AG20443 (cell line): ENCODE measurements around the gene CCM2.
"Not testable (repeated sequence)": the region's sequence is repeated elsewhere in the genome, so short reads cannot be mapped to it uniquely, and the experiment has no call there.

Experiments
- DNase-seq: peaks from one replicate; pipeline ENCODE4 v3.0.0; 2012; ENCODE audit warnings: low spot score, mixed read lengths

The CCM2 gene

DNA sequence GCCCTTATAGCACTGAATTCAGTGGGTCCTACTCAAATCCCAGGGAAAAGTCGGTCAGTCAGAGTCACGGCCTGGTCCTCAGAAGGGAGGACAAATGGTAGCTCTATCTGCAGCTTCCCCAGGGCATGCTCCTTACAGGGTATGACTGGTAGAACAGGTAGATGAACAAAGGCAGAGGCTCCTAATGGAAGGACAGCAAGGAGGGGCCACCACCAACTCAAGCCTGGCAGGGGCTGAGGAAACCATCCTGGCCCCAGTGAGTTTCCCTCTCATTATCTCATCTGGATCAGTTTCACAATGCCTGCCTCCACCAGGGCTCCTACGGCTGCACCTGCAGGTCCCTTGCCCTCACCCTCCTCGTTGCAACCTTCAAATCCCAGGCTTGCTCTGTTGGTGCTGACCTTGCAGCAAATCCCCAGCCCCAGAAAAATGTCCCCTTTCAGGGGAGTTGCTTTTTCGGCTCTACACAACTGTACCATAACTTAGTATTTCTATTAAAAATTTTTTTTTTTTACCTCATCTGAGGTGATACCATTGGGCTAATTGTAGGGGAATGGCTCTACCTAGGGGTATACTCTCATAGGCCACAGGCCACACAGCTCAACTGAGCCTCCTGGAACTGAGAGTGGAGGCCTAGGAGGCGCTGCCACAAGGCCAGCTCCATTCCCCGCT is 18.8 kb upstream of the CCM2 start:
- no peak for DNase-seq

DNA sequence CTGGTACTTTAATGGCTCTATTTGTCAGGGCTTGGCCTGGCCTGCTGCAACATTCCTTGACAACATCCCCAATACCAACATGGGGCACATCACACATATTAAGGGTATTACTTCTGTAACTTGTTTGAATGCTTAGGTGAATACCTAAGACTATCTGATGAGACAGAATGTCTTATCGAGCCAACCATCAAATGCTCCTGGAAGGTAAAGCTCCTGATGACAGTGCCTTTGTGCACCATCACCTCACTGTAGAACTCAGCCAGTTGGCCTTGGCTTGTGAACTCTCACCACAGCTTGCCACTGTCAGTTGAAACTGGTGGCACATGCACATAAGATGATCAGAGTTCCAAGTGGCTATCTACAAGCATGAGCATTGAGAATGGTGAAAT is 17.5 kb upstream of the CCM2 start:
- no peak for DNase-seq

DNA sequence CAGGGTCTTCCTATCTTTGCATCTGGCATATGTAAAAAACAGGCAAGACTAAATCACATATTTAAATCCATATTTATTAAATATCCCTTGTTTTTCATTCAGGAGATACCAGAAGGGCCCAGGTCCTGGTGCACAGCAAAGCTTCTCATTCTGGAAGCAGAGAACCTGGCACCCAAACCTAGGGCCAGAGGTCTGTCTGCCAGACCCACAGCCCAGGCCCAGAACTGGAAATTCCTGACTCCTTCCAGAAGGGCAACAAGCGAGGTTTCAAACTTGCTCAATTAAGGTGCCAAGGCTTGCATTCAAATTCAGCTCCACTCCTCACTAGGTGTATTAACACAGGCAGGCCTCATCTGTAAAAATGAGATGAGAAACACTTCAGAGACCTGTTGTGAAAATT is 17.0 kb upstream of the CCM2 start:
- DNase-seq = no peak

DNA sequence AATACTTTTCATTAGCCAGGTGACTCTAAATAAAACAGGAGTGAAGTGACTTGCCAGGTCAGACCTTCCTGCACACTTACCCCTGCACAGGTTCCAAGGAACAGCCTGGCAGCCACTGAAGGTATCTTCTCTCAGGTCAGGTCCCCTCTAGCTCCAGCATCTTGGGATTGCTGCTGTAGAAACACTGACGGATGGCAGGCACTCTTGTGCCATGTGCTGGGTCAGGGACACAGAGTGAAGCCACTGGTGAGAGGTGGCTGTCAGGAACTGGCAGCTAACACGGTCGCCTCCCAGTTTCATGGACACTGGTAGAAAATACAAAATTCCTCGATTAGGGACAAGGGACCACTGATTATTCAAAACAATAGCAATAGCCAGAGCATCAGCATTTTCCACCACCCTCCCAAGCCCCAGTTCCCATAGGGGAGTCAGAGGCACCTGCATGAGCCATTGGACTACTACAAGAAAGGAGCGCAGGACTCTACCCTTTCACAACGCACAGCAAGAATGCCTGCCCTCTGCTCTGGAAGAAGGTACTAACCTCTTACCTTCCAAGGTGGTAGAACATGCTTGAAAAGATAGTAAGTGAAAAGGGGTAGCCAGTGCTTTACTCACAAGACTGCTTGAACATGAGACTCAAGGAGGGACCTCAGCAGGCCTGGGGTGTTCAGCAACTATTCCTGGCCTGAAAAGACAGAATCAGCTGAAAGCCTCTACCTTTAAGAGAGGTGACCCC is 16.1 kb upstream of the CCM2 start:
- DNase-seq = no peak

DNA sequence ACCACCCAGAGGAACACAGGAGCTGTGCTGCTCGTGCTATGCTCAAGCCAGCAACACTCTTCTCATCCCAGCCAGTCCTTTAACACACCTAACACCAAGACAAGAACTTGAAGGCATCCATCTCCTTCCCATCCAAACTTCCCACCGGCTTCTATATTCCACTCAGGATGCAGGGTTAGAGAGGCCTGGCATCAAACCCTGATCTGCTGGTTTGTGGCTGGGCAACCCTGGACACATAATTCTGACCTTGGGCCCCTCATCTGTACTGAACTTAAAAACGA is 15.6 kb upstream of the CCM2 start:
- no peak for DNase-seq

DNA sequence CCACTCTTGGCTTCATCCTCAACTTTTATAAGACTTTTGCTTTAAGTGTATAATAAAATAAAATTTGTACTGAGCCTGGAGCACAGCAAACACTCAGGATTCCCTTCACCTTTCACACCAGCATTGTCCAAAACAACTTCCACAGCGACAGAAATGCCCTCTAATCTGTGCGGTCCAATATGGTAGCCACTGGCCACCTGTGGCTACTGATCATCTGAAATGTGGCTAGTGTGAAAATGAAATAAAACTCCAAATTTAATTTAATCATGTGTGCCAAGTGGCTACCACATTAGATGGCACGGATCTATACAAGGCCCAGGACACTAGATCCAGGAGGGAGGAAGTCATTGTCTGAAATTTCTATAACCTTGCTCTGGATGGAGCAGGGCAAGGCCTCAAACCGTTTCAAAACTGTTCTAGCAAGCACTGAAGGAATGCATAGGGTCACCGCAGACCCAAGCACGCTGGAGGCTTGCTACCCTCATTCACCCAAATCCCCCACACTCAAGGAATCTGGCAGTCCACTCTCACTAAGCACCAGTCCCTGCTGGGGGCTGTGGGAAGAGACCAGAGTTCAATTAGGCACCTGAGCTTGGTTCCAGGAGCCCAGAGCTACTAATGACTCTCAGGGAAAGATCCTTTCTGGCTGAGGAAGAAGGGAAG is 14.8 kb upstream of the CCM2 start:
- no peak for DNase-seq

DNA sequence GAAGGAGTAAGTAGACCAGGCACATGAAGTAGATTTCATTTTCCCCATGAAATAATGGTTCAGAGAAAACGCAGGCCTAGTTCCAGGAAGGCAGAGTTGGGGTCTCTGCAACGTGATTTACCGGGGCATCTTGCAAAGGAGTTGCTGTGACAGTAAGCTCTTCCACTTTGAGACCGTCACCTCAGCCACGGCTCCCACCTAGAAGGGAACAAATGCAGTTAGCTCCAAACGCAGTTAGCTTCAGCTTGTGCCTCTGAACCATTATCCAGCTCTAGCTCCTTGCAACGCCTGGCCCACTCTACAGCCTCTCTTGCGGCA is 14.1 kb upstream of the CCM2 start:
- no peak for DNase-seq

DNA sequence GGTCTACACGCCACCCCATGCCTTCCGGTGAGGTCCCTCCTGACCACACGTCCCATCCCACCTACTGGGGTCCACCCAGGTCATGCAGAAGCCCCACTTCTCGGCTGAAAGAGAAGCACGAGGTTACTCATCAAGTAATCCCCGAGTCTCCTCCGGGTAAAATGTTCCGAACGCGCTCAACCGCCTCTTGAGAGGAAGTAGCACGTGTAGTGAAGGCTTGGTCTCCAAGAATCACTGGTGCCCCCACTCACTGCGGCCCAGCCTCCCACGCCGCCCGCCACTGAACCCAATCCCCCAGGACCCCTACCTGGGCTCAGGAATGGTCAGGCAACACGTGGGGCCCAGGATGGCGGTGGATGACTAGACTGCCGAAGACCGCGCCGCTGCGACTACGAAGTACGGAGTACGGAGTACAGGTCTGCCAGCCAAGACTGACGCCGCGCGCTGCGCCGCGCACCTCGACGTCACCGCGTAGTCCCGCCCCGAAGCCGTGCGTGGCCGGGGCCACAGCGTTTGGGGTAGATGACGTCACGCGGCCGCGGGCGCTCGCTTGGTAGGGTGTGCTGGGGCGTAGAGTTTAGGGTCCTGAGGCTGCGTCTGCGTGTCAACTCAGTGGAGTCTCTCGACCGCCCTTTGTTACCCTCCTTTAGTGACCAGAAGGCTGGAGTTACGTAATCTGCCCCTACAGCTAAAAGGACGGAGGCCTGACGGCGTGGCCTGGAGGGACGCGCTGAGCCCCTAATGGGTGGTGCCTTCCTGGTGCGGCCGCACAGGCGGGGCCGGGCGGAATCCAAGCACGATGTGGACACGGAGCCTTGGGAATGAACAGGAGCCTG is 13.6 kb upstream of the CCM2 start:
- DNase-seq = peak; percentile 94

DNA sequence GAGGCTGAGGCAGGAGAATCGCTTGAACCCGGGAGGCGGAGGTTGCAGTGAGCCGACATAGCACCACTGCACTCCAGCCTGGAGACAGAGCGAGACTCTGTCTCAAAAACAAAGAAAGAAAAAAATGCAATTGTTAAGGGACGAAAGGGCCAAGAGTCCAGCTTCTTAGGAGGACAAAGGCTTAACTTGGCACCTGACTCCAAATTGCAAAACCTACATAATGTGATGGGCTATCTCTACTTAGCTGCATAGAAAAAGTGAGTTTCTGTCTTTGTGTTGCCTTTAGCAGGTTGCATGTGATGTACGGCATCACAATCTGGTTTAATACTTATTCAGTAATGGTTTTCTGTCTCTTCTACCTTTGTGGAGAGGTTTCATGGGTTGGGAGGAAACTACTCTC is 12.5 kb upstream of the CCM2 start:
- no peak for DNase-seq

DNA sequence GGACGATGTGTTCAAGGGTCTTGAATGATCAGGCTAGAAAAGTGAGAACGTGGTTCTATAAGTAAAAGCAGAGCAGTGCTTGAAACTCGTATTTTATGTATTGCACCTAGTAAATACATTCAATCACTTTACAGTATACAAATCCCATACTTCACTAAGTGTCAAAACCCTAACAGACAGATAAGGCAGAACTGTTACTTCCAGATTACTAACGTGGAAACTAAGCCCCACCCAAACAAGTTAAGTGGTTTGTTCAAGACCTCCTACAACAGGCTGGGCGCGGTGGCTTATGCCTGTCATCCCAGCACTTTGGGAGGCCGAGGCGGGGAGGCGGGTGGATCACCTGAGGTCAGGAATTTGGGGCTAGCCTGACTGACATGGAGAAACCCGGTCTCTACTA is 12.0 kb upstream of the CCM2 start:
- DNase-seq = no peak

DNA sequence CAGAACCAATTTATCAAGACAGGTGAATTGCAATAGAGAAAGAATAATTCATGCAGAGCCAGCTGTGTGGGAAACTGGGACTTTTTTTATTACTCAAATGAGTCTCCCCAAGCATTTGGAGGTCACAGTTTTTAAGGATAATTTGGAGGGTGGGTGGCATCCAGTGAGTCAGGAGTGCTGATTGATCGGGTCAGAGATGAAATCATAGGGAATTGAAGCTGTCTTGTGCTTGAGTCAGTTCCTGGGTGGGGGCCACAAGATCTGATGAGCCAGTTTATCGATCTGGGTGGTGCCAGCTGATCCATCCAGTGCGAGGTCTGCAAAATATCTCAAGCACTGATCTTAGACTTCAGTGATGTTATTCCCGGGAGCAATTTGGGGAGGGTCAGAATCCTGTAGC is 11.3 kb upstream of the CCM2 start:
- DNase-seq = no peak

DNA sequence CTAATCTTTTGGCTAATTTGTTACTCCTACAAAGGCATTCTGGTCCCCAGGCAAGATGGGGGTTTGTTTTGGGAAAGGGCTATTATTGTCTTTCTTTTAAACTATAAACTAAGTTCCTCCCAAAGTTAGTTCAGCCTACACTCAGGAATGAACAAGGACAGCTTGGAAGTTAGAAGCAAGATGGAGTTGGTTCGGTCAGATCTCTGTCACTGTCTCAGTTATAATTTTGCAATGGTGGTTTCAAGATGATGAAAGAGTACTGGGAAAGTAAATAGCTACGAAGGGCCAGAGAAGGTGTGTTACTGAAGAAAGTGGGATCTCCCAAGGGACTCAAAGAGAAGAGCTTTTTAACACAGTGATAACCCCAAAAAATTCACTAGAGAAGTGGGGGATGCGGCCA is 10.9 kb upstream of the CCM2 start:
- DNase-seq = no peak

DNA sequence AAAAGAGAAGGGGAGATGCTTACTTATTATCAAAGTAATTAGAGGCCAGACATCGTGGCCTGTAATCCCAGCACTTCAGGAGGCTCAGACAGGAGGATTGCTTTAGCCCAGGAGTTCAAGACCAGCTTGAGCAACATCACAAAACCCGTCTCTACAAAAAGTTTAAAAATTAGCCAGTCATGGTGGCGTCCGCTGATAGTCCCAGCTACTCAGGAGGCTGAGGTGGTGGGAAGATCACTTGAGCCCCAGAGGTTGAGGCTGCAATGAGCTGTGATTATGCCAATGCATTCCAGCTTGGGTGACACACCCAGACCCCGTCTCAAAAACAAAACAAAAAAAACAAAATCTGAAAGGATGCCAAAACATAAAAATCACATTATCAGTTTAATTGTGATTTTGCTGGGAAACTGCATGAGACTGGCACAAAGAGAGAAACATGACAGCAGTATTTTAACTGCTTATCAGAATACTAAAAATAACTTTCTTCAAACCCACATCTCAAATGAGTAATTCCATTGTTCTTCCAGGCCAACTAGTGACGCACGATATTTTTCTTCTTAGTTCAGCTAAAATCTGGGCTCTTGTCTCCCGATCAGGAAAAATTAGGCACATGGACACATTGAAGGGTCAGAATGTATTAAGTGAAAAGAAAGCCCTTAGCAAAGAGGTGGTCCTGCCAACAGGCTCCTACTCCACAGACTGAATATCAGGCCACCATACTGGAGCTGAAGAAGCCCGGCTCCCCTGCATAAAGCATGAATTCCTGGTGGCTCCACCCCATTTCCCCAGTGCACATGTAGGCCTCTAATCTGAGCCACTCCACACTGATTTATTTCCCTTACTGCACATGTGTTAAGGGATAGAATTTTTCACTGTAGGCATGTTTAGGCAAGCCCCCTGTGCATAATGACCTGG is 9.6 kb upstream of the CCM2 start:
- peak; percentile 32 for DNase-seq

DNA sequence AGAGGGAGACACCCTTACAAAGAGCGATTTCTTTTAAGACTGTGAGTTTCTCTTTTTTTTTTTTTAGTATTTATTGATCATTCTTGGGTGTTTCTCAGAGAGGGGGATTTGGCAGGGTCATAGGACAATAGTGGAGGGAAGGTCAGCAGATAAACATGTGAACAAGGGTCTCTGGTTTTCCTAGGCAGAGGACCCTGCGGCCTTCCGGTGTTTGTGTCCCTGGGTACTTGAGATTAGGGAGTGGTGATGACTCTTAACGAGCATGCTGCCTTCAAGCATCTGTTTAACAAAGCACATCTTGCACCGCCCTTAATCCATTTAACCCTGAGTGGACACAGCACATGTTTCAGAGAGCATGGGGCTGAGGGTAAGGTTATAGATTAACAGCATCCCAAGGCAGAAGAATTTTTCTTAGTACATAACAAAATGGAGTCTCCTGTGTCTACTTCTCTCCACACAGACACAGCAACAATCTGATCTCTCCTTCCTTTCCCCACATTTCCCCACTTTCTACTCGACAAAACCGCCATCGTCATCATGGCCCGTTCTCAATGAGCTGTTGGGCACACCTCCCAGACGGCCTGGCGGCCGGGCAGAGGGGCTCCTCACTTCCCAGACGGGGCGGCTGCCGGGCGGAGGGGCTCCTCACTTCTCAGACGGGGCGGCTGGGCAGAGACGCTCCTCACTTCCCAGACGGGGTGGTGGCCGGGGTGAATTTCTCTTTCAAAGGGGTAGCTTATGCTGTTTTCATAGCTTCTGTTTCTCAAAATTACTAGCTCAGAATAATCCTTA is 7.8 kb upstream of the CCM2 start:
- DNase-seq = not testable (repeated sequence)

DNA sequence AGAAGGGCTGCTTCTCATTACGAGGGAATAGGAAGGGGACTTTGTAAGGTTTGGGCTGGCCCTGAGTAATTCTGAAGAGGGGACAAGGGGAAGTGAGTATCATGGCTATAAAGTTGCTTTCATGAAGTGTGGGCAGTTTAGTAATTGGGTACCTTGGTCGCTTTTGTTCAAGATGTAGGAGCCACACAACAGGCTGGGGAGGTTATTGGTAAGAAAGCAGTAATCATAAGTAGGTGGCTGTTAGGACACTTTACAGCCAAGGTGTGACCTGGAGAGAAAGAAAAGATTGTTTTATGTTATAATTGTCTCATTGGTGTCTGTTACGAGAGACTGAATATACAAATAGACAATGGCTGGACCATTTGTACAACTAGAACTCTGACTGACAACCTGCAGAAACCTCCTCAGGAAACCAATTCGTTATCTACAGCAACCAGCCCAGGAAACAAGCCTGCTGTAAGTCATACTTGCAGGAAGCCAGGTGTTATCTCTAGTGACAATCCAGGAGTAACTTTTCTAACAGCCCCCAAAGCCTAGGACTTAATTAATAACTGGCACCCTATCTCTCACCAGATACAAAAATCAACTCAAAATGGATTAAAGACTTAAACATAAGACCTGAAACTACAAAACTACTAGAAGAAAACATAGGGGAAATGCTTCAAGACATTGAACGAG is 5.0 kb upstream of the CCM2 start:
- DNase-seq = no peak

DNA sequence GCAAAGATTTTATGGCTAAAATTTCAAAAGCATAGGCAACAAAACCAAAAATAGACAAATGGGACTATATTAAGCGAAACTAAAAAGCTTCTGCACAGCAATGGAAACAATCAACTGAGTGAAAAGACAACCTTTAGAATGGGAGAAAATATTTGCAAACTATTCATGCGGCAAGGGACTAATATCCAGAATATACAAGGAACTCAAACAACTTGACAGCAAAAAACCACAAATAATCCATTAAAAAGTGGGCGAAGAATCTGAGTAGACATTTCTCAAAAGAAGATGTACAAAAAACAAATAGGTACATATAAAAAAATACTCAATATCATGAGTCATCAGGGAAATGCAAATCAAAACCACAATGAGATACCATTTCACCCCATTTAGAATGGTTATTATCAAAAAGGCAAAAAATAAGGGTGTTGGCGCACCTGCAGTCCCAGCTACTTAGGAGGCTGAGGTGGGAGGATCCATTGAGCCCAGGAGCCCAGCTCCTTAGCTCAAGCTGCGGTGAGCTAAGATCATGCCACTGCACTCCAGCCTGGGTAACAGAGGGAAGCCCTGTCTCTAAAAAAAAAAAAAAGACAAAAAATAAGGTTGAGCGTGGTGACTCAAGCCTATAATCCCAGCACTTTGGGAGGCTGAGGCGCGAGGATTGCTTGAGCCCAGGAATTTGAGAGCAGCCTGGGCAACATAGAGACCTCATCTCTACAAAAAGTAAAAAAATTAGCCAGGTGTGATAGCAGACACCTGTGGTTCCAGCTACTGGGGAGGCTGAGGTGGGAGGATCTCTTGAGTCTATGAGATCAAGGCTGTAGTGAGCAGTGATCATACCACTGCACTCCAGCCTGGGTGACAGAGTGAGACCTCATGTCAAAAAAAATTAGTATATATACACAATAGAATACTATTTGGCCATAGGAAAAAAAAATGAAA is 4.2 kb upstream of the CCM2 start:
- no peak for DNase-seq

DNA sequence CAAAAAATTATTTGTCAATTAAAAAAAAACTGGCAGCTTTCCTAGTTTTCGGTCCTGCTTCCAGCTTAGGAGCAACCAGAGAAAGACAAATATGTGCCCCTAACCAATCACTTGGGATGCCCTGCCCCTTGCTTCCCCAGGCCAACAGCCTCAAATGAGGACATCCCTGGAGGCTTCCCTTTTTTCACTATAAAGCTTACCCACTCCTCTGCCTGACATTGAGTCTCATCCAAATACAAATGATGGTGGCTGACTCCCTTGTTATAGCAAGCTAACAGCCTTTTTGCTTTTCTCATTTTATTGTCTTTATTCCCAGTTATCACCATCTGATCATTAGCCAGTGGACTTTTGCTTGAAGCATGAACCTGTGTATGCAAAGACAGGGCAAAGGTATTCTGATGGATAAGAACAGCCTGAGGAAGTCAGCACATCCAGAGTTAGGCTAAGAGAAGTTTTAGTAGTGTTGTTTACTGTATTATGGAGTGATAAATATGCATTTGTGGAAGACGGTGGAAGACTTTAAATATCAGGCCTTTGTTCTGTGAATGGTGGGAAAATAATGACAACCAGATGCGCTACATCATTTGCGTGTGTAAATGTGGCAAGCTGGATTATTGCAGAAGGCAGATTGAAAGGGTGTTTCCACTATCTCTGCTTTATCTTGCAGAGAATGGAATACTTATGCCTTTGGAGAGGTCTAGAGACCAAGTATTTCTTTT is 1.7 kb upstream of the CCM2 start:
- no peak for DNase-seq

DNA sequence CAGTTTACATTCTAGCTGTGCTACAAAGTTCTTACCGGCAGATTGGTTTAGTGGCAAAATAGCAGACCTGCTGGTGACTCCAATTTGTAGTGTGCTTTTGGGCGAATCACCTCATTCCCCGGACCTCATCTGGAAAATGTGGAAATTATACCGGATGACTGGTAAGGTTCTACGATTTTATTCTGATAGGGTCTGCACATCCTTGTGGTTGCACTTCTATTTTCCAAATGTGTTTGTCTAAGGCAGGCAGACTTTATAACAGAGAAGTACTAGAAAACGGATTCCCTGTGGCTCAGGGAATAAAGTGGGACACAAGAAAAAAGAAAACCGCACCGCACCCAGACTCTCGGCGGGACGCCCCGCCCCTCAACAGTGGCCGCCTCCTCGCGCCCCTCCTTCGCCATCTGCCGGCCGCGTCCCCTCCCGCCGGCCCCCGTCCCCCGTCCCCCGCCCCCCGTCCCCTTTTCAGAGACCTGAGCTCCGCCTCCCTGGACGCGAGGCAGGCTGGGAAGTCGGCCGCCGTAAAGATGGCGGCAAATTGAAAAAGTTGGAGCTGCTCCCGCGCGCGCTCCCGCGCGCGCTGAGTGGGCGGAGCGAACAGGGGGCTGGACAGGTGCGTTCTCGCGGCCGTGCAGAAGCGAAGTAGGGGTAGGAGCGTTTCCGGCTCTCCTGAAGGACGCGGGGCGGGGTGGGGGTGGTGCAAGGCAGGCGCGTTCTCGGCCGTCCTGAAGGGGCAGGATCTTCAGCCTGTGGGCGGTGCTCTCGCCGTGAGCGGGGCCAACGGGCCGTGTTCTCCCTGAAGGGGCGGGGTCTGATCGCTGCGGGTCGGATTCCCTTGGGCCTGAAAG is 532 bp upstream of the CCM2 start:
- peak; percentile 97 for DNase-seq
